Measurements from ENCODE around the gene ZNF862.

The ZNF862 gene

GRCh38 chr7:149815661-149816266, 22.4 kb upstream of the ZNF862 start:
- H3K4me3 ChIP-seq (ENCODE audit: low read depth, low read length), result no peak overlapping the region
- DNase-seq (ENCODE audit: low read depth), result no peak
- TF ChIP-seq POLR2A (IDR thresholded peaks at IDR 0.05; ENCODE audit: extremely low read depth, insufficient read length) (no peak), MYC (IDR thresholded peaks at IDR 0.05; ENCODE audit: low read depth, low read length) (no peak), MAX (IDR thresholded peaks at IDR 0.05; ENCODE audit: low read depth, low read length) (no peak), CTCF (IDR thresholded peaks at IDR 0.05; ENCODE audit: low read depth, low read length) (no peak)

GRCh38 chr7:149816267-149816751, 21.9 kb upstream of the ZNF862 start:
- TF ChIP-seq MYC (IDR thresholded peaks at IDR 0.05; ENCODE audit: low read depth, low read length) (no peak), MAX (IDR thresholded peaks at IDR 0.05; ENCODE audit: low read depth, low read length) (no peak), CTCF (IDR thresholded peaks at IDR 0.05; ENCODE audit: low read depth, low read length) (no peak), POLR2A (IDR thresholded peaks at IDR 0.05; ENCODE audit: extremely low read depth, insufficient read length) (no peak)
- no peak for DNase-seq (ENCODE audit: low read depth)
- no peak overlapping the region for H3K4me3 ChIP-seq (ENCODE audit: low read depth, low read length)

GRCh38 chr7:149816794-149817193, 21.4 kb upstream of the ZNF862 start:
- TF ChIP-seq CTCF (IDR thresholded peaks at IDR 0.05; ENCODE audit: low read depth, low read length) (no peak), MYC (IDR thresholded peaks at IDR 0.05; ENCODE audit: low read depth, low read length) (no peak), POLR2A (IDR thresholded peaks at IDR 0.05; ENCODE audit: extremely low read depth, insufficient read length) (no peak), MAX (IDR thresholded peaks at IDR 0.05; ENCODE audit: low read depth, low read length) (no peak)
- no peak overlapping the region for H3K4me3 ChIP-seq (ENCODE audit: low read depth, low read length)
- DNase-seq (ENCODE audit: low read depth), result no peak

GRCh38 chr7:149817301-149817771, 20.8 kb upstream of the ZNF862 start:
- DNase-seq (ENCODE audit: low read depth), result no peak
- TF ChIP-seq MYC (IDR thresholded peaks at IDR 0.05; ENCODE audit: low read depth, low read length), result no peak
- no peak for TF ChIP-seq MAX (IDR thresholded peaks at IDR 0.05; ENCODE audit: low read depth, low read length)
- TF ChIP-seq CTCF (IDR thresholded peaks at IDR 0.05; ENCODE audit: low read depth, low read length), result no peak
- no peak for TF ChIP-seq POLR2A (IDR thresholded peaks at IDR 0.05; ENCODE audit: extremely low read depth, insufficient read length)
- H3K4me3 ChIP-seq (ENCODE audit: low read depth, low read length), result no peak overlapping the region

GRCh38 chr7:149817836-149818535, 20.2 kb upstream of the ZNF862 start:
- TF ChIP-seq MYC (IDR thresholded peaks at IDR 0.05; ENCODE audit: low read depth, low read length), result no peak
- no peak for TF ChIP-seq POLR2A (IDR thresholded peaks at IDR 0.05; ENCODE audit: extremely low read depth, insufficient read length)
- TF ChIP-seq CTCF (IDR thresholded peaks at IDR 0.05; ENCODE audit: low read depth, low read length), result no peak
- no peak for TF ChIP-seq MAX (IDR thresholded peaks at IDR 0.05; ENCODE audit: low read depth, low read length)
- no peak overlapping the region for H3K4me3 ChIP-seq (ENCODE audit: low read depth, low read length)
- no peak for DNase-seq (ENCODE audit: low read depth)
